GM12864 (cell line): ENCODE results near the gene TOMM22.
A peak's percentile ranks its signal among the peaks of the same experiment; 100 is the strongest.
"Not testable (repeated sequence)": the region's sequence is repeated elsewhere in the genome, so short reads cannot be mapped to it uniquely, and the experiment has no call there.

Source experiments
- DNase-seq: peaks from one replicate; pipeline ENCODE4 v3.0.0-alpha.2; 2011; ENCODE audit warnings: low read depth
- H3K4me3 ChIP-seq: 2 replicates; pipeline ENCODE4 v1.5.1; 2011; ENCODE audit warnings: mild to moderate bottlenecking, low read depth, low read length, control low read depth
- CTCF ChIP-seq: IDR thresholded peaks from 2 replicates; pipeline ENCODE4 v1.5.1; 2011; ENCODE audit warnings: low read depth, mild to moderate bottlenecking, moderate library complexity, low read length, control low read depth, inconsistent platforms; ENCODE audit errors: missing control alignments

Gene TOMM22

GRCh38 chr22:38681582-38682335 is at the start of gene TOMM22:
Gene TOMM22, plus strand, starts transcription at chr22:38681957. Its CDS starts 22 bp downstream, at chr22:38681979.
- peak within 1 kb of the TSS; percentile 97 for H3K4me3 ChIP-seq
- peak; percentile 67 for TF ChIP-seq CTCF
- peak; percentile 61 for DNase-seq

GRCh38 chr22:38632528-38632927 is 49.2 kb upstream of the TOMM22 start:
- TF ChIP-seq CTCF: no peak
- no peak overlapping the region for H3K4me3 ChIP-seq
- DNase-seq: no peak

- no peak for TF ChIP-seq CTCF
- no peak overlapping the region for H3K4me3 ChIP-seq
- DNase-seq: no peak
Observed at GRCh38 chr22:38638216-38638615, 43.5 kb upstream of the TOMM22 start.

- no peak overlapping the region for H3K4me3 ChIP-seq
- DNase-seq: no peak
- no peak for TF ChIP-seq CTCF
Observed at GRCh38 chr22:38638728-38639127, 43.0 kb upstream of the TOMM22 start.

DNA sequence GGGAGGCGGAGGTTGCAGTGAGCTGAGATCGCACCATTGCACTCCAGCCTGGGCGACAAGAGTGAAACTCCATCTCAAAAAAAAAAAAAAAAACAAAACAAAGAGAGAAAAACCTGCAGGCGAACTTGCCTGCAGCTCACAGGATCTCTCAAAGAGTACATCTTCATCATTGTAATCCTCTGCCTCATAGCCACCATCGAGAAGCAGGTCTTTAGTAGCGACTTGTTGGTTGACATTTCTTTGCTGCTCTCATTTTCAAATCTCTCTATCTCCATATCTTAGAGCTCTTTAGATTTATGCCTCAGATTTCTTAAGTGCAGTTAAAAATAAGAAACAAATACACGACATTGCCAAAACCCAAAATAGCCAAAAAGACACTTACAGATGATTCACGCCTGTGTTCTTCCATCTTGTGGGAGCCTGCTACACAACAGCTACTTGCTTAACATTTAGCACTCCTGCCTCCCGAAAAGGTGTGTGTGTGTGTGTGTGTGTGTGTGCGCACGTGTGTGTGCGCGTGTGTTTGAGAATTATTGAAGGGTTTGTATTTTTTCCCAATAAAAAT is 40.2 kb upstream of the TOMM22 start:
- H3K4me3 ChIP-seq: no peak overlapping the region
- no peak for TF ChIP-seq CTCF
- DNase-seq: no peak

DNA sequence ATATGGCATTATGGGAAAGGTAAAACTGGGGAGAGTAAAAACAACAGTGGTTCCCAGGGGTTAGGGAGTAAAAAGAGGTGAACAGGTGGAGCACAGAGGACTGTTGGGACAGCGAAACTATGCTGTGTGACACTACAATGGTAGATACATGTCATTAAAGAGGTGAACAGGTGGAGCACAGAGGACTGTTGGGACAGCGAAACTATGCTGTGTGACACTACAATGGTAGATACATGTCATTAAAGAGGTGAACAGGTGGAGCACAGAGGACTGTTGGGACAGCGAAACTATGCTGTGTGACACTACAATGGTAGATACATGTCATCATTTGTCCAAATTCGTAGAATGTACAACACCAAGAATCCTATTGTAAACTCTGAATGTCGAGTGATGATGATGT is 37.5 kb upstream of the TOMM22 start:
- not testable (repeated sequence) for DNase-seq, H3K4me3 ChIP-seq

- no peak overlapping the region for H3K4me3 ChIP-seq
- no peak for DNase-seq
- TF ChIP-seq CTCF: no peak
Observed at GRCh38 chr22:38645430-38645829, 36.3 kb upstream of the TOMM22 start.
